HG03558 (cell line): ENCODE measurements around the gene ACSS1.
A peak's percentile ranks its signal among the peaks of the same experiment; 100 is the strongest.

Experiments
- ATAC-seq: cut with Tn5 transposase; IDR thresholded peaks from one replicate; pipeline ENCODE4 v1.9.1; 2021; ENCODE audit warnings: moderate number of reproducible peaks; ENCODE audit not compliant: unreplicated experiment; ENCODE audit errors: extremely low read depth

The ACSS1 gene

DNA sequence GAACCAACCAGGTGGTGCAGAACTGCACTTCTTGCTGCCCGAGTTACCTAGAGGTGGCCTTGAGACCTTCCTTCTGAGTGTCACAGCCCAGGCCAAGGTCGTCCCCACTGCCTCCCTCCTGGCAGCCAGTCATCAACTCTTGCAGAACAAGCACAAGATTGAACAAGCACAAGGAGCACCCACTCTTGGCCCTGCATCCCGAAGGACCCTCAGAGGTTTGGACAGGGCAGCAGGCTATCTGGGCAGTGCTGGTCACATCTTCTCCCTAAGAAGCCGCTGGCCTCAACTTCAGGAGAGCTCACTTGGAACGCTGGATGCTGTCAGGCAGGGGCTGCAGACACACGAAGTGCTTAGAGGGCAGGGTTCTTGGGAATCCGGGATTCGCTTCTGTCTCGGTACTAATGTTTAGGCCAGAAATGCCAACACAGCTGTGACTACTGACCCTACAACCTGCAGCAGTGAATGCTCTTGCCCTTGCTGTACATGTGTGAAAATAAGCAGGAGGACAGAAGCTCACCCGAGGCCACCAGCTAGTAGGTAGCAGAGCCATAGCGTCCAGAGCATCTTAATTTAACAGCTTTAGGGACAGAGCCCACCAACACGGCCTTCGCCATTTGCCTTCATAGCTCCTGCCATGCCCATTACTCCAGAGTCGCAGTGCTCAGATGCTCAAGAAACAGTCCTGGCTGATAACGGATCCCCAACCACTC, 4.0 kb upstream of the ACSS1 start:
- ATAC-seq: no peak

DNA sequence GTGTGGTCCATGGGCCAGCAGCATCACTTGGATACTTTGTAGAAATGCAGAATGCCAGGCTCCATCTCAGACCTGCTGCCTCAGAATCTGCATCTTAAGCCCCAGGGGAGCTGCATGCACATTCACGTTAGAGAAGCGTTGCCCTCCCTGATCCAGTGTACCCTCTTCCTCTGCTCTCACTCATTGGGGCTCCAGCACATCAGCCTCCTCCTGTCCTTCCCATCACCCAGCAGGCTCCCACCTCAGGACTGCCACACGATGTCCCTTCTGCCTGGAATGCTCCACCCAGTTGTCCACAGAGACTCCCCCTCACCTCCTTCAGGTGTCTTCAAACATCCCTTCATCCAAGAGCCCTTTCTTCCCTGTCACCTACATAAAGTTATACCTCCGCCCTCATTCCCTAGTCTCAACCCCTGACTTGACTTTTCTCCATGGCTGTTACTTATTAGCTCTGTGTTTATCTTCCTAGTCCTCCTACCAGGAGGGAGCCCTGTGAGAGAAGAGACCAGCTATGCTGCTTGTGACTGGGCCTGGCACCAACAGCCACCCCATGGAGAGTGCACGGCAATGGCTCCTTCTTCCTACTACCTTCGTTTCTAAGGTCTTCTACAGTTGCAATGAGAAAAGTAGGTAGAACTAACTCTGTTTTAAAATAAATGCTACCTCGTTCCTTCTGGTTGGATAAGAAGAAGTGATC, 3.3 kb upstream of the ACSS1 start:
- ATAC-seq: no peak

DNA sequence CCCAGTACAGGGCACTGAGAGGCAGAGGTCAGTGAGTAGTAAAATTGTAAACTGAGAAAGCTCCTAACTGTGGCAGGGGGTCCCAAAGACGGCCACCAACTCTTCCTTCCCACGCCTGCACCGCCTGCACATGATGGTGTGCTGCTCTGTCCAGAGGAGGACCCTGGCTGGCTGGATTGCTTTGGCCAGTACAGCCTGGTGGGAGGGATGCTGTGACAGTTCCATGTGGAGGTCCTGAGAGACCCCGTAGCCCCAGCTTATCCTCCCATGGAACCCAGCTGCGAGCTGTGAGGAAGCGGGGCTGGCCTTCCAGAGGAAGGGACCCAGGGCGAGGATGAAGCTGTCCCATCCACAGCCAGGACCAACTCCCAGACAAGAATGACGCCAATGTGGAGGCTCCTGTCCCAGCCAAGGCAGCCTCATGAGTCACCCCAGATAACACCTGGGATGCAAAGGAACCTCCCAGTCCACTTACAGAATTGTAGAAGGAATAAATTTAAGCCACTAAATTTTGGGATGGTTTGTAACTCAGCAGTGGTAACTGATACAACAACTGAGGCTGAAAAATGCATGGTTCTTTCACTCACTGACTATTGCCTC, 2.0 kb upstream of the ACSS1 start:
- no peak for ATAC-seq

DNA sequence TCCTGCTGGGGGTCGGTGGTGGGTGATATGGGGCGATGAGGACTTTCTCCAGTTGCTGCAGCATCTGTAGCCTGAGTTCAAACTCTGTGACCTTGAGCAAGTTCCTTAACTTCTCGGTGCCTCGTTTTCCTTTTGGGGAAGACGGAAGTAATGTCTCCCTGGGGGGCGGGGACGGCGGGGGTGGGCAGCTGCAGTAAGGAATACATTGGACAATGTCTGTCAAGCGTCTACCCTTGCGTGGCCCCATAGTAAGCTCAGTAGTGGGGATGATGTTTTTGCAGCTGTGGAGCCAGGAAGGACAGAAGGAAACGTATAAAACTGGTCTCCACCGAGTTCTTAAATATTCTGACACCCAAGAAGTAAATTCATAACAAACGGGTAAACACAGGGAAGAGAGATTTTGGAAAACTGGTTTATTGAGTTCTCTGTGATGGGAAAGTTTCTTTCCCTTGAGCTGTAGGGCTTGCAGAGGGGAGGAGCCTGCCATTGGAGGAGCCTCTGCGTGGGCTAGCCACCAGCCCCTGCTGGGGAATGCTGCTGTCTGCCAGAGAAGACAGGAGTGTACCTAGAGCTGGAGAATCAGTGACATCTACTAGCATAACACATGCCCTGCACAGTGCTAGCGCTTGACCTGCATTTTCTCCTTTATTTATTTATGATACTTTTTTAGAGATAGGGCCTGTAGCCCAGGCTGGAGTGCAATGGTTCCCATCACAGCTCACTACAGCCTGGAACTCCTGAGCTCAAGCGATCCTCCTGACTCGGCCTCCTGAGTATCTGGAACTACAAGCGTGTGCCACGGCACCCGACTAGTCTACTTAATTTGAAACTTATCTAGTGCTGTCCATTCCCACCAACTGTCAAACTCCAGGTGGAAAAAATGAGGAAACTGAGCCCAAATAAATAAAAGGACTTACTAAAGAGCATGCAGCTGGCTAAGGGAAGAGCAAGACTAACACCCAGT, 1.2 kb upstream of the ACSS1 start:
- no peak for ATAC-seq

DNA sequence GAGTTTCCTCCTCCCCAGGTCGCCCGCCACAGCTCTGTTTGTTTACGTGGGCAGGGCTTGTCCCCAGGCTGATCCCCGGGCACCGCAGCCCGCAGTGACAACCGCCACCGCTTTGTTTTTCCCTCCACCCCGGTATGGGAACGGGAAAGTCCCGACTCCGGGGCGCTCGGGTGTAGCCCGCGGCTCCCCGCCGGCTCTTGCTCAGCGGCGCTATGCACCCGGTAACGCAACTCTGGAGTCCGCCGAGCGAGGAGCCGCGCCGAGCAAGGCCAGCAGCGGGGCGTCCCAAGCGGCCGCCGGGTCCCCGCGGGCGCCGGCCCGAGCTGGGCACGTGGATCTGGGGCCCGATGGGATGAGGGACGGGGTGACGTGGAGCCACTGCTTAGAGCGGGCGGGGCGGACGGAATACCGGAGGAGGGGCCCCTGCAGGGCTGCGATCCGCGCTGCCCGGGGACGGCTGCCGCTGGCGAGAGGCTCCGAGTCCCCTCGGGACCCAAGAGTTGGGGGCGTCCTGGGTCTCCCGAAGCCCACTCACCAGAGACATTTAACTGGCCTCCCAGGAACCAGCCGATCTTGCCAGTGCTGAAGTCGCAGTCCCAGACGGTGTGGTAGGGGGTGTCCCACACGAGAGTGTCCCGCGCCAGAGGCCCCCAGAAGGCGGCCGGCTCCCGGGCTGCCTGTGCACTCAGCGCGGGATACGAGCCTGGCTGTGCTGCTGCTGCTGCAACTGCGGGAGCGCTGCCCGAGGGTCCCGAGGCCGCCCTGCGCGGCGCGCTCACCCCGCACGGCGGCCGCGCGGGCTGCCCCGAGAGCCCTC, 497 bp downstream of the ACSS1 start:
- peak; percentile 9 for ATAC-seq

DNA sequence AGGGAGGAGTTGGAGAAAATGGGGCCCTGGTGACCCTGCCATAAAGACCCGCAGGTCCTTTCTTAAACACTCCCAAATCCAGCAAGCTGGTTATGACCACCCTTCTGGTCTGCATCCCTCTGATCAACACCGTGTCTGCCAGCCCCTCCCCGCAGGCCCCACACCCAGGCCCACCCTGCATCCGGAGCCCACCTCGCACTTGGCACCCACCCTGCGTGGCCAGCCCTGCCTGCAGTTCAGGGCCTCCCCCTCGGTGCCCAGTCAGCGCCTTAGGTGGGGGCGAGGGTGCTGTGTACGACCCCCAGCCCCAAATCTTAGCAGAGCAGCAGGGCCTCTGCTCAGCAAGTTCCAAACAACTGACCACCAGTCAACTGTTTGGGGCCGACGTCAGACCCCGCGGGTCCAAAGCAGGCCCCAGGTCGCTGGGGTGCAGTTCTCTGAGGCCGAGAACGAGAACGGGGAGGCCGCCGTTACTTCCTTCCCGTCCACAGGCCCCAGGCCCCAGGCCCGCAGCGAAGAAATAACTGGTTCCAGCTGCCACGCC, 1.2 kb downstream of the ACSS1 start:
- ATAC-seq: no peak

DNA sequence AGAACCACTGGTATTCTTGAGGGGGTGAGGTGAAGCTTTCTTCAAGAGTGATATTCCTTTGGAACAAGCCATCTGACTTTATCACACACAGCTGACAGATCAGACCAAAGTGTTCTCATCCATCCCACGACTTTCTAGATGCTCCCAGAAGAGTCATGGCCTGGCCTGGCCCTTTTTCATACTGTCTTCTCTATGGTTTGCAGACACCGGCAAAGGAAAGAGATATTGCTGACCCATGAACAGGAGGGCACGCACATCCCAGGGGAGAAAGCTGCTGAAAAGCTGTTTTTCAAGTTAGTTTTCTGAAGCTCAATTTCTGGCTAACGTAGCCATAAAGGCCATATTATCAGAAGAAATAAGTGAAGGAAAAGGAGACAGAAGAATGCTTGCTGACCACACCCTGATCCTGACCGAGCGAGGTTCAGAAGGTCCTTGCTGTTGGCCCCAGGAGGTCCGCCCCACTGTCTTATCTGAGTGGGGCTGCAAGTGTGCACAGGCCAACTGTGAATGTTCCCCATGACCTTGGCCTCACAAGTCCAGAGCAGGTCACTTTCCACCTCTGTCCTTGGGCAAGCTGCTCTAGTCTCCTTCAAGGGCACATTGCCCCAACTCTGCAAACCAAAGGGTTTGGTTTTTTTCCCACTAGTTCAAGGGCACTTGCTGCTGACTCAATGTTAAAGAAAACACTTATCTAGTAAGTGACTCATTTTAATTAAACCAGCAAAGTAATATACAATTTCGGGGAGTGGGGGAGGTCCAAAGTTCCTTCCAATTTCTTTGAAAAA, 2.0 kb downstream of the ACSS1 start:
- no peak for ATAC-seq

DNA sequence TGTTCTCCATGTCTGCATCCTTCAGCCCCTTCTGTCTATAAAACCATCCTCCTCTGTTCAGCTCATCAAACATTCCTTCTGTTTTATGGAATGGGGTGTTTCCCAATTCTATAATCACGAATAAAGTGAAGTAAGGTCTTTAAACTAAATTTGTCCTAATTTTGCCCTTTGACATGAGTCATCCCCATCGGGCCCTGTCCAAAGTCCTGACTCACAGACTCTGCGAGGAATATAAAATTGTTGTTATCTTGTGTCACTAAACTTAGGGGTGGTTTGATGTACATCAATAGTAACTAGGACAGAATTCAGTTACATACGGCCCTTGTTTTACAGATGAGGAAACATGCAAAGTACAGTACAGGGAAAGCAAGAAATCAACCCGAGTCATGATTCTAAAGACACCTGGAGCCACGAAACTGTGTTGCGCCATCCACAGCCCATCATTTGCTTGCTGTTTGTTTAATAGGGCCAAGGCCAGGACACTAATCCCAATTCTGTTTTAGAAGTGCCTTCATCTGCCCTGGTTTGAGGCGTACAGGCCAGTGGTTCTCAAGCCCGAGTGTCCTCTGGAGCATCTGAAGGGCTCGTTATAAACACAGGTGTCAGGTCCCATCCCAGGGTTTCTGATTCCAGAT, 2.8 kb downstream of the ACSS1 start:
- no peak for ATAC-seq

DNA sequence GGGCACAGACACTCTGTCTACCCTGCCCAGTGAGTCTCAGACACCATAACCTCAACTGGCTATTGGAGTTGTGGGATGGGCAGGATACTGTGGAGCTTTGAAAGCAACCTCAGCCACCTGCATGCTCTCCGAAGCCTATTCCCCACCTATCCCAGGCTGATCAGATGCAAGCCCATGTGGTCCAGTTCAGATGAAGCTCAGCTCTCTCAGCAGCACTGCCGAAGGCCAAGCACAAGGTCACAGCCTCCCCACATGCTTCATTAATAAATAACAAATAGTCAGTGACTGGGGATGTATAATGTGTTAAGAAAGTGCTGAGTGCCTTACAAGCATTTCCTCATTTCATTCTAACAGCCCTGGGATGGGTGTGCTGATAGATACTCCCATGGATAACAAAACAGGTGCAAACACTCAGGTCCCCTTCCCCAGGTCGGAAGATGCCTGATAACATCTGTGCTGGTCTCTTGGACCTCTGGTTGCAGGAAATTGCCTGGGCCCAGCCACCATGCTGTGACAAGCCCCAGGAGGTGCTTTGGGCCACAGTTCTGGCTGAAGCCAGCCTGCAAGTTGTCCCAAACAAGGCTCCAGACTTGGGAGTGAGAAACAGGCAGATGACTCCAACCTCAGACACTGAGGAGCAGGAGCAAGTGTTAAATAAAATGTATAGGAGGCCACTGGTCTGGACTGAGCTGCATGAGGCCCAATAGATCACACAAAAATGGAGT, 3.7 kb downstream of the ACSS1 start:
- no peak for ATAC-seq

DNA sequence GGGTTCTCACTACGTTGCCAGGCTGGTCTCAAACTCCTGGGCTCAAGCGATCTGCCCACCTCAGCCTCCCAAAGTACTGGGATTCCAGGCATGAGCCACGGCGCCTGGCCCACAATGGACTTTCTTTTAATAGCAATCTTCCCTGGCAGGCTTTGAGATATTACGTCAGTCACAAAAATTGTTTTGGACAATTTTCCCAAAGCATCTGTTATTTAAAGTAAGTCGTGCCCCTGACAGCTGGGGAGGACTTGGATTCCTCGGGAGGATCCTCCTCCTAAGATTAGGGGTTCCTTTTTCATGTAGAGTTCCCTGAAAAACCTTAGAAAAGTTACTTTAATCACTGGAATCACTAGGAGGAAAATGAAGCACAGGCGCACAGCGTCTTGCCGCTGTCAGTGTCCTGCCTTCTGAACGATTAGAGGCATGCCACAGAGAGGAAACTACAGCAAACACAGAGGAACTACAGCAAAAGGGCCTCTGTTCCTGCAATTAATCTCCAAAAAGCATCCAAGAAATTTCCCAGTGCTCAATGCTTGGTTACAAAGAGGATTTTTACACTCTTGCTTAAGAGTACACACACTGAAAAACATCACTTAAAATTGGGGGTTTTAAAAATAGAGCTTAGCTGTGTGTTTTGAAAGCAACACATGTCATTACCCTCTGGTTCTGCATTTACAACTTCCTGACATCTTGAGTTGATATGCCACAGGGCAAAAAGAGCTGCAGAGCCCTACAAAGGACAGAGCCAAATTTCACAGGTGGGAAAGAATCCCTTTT, 4.5 kb downstream of the ACSS1 start:
- ATAC-seq: no peak

DNA sequence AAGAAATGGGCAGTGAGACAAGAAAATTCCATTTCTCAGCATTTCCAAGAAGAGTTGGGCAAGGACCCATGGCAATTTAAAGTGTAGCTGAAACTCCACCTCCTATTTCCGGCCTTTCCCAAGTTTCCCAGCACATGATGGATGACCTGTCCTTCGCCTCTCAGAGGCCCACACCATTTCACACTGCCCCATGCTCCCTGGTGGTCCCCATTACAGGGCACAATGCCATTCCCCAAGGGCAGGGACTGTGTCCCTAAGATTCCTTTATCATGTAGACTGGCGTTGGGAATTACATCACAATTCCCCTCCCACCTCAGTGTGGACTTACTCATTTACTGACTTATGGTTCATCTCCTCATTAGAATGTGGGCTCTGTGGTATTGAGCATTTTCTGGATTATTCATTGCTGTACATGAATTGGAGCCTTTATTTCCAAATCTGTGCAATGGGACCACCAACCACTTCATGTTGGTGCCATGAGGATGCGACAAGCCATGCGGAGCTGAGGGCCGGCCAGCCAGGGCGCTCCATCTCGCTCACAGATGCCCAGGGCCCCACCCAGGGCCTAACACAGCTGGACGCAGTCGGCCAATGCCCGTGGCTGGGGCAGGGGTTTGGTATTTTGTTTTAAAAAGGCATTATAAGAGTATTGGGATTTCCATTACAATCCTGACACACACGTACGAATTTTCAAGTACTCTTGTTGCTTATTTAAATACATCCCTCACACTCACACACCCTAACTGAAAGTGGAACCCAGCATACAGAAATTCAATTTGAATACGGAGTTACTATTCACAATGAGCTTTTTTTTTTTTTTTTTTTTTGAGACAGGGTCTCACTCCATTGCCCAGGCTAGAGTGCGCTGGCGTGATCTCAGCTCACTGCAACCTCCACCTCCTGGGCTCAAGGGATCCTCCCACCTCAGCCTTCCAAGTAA, 5.4 kb downstream of the ACSS1 start:
- no peak for ATAC-seq

DNA sequence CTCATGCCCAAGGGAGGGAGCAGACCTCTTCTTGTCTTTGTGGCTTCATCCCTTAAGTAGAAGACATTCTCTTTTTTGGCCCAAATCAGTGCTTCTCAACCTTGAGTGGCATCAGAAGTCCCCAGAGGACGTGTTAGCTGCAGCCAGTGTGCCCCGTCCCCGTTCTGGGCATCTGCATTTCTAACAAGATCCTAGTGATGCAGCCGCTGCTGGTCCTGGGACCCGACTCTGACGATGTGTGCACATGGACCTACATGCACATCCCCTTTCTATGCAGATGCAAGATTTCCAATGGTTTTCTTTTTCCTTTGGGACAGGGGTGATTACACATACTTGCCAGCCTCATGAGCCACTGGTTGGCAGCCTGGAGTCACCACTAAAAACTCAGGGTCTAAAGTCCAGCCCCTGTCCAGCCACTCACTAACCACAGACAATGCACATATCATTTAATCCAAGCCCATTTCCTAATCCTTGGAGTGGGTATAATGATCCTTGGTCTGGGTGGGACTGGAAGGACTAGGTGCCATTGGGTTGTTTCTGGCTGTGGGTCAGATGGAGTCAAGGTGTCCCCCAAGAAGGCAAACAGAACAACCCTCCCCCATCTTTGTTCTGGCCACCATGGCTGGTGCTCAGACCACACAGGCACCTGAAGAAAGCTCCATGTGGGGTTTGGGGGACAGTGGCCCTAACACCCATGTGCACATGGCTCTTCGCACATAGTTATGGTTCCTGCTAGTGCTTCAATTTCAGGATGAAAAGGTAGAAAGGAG, 6.4 kb downstream of the ACSS1 start:
- no peak for ATAC-seq

DNA sequence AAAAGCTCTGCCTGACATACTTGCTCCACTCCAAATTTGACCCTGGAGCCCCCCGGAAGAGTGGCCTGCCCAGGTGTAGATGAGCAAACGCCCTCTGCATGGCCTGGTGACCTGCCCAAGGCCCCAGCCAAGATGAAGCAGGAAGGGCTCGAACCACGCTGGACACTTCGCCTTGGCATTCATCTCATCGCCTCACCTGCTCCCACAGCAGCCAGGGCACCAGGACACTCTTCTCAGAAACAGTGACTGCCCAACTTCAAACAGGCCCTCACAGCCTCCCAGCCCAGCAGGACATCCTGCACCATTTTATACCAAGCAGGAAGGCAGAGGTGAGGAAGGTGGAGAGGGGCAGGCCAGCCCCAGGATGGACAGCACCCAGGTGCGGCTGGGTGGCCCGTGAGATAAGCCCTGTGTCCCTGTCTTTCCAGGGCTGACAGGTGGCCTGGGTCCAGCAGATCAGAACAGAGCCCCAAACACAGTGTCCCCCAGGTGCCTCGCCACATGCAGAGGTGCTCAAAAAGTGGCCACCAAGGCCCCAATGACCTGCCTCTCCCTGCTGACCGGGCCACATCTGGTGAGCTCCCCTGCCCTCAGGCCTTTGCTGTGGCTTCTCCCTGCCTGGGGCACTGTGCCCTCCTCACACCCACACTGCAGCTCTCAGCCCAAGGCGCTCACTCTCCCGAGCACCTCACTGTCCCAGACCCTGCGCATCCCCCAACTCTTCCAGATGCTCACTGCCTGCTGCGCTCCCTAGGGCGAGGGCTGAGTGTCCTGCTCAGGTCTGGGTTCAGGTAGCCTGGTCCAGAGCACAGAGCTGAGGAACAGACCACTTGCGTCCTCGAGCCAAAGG, 7.2 kb downstream of the ACSS1 start:
- ATAC-seq: no peak

DNA sequence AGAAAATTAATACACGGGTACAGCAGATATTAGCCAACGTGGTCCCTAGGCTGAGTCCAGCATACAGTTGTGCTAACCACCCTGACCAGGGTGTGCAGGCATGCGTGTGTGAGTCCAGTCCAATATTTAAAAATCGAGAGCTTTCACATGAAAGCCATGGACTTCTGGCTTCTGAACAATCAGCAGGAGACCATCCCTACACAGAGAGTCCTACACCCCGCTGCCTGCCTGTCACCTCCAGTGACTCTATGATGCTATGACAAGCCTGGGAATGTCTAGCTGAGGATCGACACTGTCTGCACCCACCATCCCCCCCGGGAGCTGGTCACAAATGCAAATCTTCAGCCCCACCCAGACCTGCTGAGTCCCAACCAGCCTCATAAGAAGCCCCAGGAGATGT, 7.9 kb downstream of the ACSS1 start:
- no peak for ATAC-seq
